ENCODE measurements around the gene PALB2.

Gene PALB2

DNA sequence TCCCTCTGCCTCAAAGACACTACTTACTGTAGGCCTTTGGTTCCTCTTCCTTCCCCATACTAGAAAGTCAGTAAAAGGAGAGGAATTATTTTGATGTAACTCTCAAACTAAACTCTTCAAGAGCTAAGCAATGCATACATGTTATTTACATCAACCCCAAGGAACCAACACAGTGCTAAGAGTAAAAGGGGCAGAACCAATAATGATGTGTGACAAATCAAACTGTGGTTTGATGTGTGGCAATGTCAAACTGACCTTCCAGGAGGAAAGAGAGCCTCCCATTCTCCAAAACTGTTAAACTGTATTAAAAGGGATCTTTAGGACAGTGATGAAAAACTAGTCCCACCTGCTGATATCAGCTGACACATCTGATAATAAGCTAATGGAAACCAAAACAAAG lies 60.7 kb downstream of the PALB2 start:
- DNase-seq: no peak

DNA sequence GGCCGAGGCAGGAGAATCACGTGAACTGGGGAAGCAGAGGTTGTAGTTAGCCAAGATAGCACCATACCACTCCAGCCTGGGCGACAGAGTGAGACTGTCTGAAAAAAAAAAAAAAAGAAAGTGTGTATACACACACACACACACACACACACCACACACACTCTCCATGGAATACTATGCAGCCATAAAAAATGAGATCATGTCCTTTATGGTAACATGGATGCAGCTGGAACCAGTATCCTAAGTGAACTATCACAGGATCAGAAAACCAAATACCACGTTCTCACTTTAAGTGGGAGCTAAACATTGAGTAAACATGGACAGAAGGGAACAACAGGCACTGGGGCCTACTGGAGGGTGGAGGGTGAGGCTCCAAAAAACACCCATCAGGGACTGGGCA lies 61.7 kb downstream of the PALB2 start:
- DNase-seq: no peak

DNA sequence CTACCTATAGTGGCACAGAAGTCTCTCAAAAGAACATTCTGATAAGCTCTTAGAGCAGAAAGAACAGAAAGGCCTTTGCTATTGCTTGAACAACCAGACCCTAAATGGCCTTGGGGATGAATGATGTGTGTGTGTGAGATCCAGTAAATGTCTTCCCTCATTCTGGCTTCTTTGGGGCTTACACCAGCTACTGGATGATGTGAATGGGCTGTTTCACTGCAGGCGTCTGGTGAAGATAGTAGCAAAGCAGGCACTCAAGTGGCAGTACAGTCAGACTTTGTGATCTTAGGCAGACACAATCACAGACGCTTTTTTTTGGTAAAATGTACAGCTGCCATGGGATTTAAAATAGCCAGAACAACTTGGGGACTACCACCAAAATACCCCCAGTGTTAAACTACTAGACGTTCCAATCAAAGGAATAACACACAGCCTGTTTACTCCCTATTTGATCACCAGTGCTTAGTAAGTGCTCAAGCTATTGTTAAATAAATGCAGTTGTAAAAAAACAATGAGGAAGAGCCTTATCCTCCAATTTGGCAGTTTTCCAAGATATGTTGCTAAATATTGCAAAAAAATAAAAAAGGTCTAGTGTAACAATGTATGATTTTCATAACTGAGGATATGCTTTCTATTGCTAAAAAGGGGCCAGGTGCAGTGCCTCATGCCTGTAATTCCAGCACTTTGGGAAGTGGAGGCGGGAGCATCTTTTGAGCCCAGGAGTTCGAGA lies 62.8 kb downstream of the PALB2 start:
- no peak for DNase-seq

GRCh38 chr16:23577493-23577892 lies 63.6 kb downstream of the PALB2 start:
- DNase-seq: no peak

- DNase-seq: no peak
These were observed 65.3 kb downstream of the PALB2 start for GRCh38 chr16:23575834-23576233.

DNA sequence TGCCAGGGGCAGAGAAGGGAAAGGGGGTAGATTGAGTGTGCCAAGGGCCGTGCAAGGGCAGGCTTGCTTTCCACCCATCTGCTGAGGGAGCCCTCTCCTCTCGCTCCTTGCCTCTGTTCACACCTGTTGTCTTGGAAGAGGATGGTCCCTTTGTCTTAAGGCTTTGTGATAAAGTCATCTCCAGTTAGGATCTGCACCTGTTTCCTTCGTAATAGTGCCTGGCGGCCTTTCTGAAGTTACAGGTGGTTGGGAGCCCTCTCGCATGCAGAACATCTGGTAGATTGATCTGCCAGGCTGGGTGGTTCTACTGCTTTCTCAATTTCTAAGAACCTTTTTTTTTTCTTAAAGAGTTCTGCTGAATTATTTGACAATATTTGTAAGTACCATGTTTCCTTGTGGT lies 67.3 kb downstream of the PALB2 start:
- DNase-seq: no peak

DNA sequence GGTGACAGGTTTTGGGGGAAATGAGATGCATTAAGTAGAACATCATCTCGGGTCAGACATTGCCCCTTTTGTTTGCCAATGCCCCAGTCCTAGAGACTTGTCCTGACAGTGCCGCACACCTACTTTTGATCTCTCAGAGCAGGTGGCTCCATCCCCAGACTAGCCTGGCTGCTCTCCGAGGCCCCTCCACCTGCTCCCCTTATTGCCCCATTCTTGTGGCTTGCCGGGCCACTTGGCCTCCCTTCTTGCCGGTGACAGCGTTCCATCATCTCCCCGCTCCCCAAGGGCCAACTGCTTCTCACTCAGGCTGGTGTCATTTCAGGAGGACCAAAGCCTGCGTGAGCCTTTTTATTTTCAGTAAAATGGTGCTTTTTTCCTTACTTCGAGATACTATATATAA lies 68.7 kb downstream of the PALB2 start:
- no peak for DNase-seq

DNA sequence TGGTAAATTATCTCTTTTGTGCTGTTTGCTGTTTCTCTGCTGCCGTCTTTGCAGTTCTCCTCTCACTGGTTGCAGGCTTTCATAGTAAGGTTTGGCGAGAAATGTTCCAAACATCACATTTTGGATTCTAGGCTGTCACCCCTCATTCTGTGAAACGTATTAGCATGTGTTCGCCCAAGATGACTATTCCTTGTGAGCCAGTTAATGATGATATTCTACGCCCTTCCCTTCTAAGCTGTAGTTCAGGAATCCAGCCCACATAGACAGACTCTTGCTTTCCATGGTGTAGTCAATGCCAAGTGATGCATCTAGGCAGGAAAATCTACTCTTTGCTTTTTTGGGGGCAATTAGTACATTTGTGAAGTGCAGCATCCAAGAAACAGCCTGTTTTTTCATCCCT lies 69.2 kb downstream of the PALB2 start:
- DNase-seq: no peak

DNA sequence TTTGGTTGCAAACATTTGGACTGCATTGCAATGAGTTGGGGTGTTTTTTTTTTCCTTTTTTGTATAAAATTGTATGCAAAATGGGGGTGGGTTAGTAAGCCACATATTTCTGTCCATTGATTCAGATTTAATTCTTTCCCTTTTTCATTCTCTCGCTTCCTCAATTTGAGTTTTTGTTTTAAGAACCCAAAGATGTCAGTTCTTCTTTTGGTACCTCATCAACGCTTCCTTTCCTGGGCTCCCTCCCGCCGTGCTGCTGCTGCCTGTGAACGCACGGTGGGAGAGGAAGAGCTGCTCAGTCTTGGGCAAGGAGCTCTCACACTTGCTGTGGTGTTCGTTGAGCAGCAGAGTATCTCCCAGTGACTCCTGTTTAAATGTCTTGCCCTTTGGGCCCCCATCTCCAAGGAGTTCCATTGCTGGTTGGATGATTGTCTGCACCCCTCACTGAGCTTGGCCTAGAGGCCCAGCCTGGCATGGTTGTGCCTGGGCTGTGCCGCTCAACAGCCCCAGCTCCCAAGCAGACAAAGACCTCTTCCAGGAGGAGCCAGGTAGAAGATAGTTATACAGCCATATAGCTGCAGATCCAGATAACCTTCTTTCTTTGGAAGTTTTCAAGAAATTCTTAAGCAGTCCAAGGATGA lies 70.0 kb downstream of the PALB2 start:
- DNase-seq: no peak

DNA sequence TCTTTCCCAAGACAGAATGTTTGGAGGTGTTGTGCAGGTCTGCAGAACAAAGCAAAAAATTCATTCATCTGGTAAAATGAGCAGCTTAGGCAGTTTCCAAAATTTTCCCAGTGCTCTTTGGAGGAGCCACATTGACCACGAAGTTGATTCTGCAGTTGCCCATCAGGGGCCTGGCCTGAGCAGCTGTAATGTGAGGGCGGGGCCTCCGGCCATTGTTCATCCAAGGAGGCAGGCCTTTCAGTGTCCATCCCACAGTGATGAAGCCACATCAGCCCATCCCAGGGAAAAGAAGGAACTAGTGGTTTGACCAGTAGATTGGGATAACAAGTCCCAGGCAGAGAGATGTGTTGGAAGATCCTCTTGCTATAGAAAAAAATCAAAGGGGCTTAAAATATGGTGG lies 73.5 kb downstream of the PALB2 start:
- DNase-seq: no peak

DNA sequence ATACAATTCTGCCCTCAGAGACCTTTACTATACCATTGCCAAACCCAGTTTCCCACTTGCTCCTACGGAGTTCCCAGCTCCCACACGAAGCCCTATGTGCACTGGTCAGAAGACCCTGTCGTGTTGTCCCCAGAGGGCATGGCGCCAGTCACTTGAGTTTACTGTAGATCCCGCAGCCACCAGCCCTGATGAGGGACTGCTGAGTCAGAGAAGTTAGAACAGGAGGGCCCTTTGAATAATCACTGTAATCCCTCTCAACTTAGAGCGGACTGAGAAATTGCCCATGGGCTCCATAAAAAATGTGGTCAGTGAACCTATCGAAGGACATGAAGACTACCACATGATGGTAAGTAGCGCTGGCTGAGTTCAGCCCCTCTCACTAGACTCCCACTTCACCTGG lies 74.4 kb downstream of the PALB2 start:
- no peak for DNase-seq

GRCh38 chr16:23564575-23565363 lies 76.3 kb downstream of the PALB2 start:
- DNase-seq: no peak

DNA sequence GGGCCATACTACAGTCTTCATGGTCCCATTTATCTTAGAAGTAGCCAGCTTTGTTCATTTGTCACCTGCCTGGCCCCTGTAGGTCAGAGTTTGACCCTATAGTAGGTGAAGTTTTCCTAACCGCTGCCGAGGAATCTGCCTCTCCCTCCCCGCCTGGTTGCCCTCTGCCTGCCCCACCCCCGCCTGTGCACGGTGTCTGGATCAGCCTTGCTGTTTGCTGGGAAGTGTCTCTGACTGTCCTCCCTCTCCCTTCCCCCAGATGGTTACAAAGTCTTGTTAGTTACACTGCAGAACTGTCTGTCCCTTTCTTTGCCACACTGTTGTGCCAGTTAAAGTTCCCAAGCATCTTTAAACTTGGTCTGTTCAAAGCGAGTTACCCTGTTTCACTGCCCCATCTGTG lies 77.9 kb downstream of the PALB2 start:
- DNase-seq: no peak

GRCh38 chr16:23562505-23562904 lies 78.6 kb downstream of the PALB2 start:
- no peak for DNase-seq

GRCh38 chr16:23561586-23561985 lies 79.5 kb downstream of the PALB2 start:
- no peak for DNase-seq

- peak; percentile 21 to 27 for DNase-seq
These were observed 83.1 kb downstream of the PALB2 start for GRCh38 chr16:23557779-23558702.

GRCh38 chr16:23556881-23557778 lies 84.0 kb downstream of the PALB2 start, which contains the start of the genes EARS2 and UBFD1:
EARS2 (minus strand) TSS chr16:23557350; CDS start chr16:23557343, 7 bp downstream.
UBFD1 (plus strand) TSS chr16:23557727; CDS start chr16:23557743, 16 bp downstream.
- DNase-seq: peak; percentile 98 to 99

- no peak for DNase-seq
These were observed 86.6 kb downstream of the PALB2 start for GRCh38 chr16:23554536-23554935.

Data from activated CD4-positive, alpha-beta T cell treated with anti-CD3 and anti-CD28 coated beads, Interleukin-2, amount 50 U/mL, for 48 hours (primary cell).